B cell (primary cell): ENCODE measurements around the gene GLB1L. TPM values are rescaled to one million over a fixed set of nuclear protein-coding genes. Genes with fewer than 3 reads are reported as not detected.

Source experiments
- ATAC-seq: fragments of 200-7000 bp; cut with Tn5 transposase; one replicate; pipeline ENCODE4 v1.10.0; 2021; ENCODE audit warnings: low read depth, mild to moderate bottlenecking, moderate number of reproducible peaks, moderate library complexity
- CTCF ChIA-PET: fragments of 350-600 bp; sonication (Branson Sonifier 250); formaldehyde crosslinking; loops from one replicate; lab custom pipeline; 2021; ENCODE audit warnings: antibody characterized with exemption, inconsistent platforms; lab: Charles Lee
- POLR2A ChIA-PET: fragments of 350-600 bp; sonication (Branson Sonifier 250); formaldehyde crosslinking; loops from one replicate; lab custom pipeline; 2021; ENCODE audit warnings: antibody characterized with exemption; lab: Charles Lee
- DNase-seq: peaks from one replicate; pipeline ENCODE4 v3.0.0; 2013
- H2AFZ ChIP-seq: 2 replicates; pipeline ENCODE4 v1.6.1; 2012; ENCODE audit warnings: mild to moderate bottlenecking, low read depth, low read length; ENCODE audit not compliant: insufficient read depth, poor library complexity, severe bottlenecking
- H3K27ac ChIP-seq, 2 donors: 1 replicate in 1 of 2; 2 replicates in 1 of 2; pipeline ENCODE4 v1.5.1; 2012 to 2013; ENCODE audit warnings: low read length in 2 of 2, mild to moderate bottlenecking in 2 of 2, moderate library complexity in 1 of 2
- H3K27me3 ChIP-seq, 4 experiments: fragments of 200-600 bp in 1 of 4; sonication (generic) in 1 of 4; replicated peaks in 1 of 4; 1 replicate in 2 of 4; 2 replicates in 2 of 4; pipeline versions ENCODE4 v1.6.1 to v1.7.0; 2013 to 2016; ENCODE audit warnings: low read length in 3 of 4, mild to moderate bottlenecking in 2 of 4, mixed read lengths in 1 of 4, moderate library complexity in 1 of 4; ENCODE audit not compliant: insufficient read depth in 4 of 4, control insufficient read depth in 3 of 4; ENCODE audit errors: control extremely low read depth in 1 of 4
- H3K36me3 ChIP-seq, 2 experiments: replicated peaks in 1 of 2; 1 replicate in 1 of 2; 2 replicates in 1 of 2; pipeline versions ENCODE4 v1.6.1 to v1.7.1; 2013; ENCODE audit warnings: low read length in 1 of 2; ENCODE audit not compliant: insufficient read depth in 2 of 2, control insufficient read depth in 1 of 2; ENCODE audit errors: control extremely low read depth in 1 of 2, extremely low read depth in 1 of 2
- H3K4me1 ChIP-seq, 2 donors: fragments of 200-600 bp in 1 of 2; sonication (generic) in 1 of 2; 1 replicate in 1 of 2; 2 replicates in 1 of 2; pipeline versions ENCODE4 v1.5.1 to v1.6.1; 2013 to 2017; ENCODE audit warnings: low read length in 2 of 2; ENCODE audit not compliant: control insufficient read depth in 2 of 2, insufficient read depth in 2 of 2
- H3K4me2 ChIP-seq: replicated peaks from 2 replicates; pipeline ENCODE3; 2012; ENCODE audit warnings: mild to moderate bottlenecking, low read depth, low read length; ENCODE audit not compliant: poor library complexity, severe bottlenecking
- H3K4me3 ChIP-seq, 5 experiments: fragments of 200-600 bp in 1 of 5; sonication (generic) in 1 of 5; 1 replicate in 3 of 5; 2 replicates in 2 of 5; pipeline versions ENCODE4 v1.5.1 to v1.7.0; 2011 to 2016; ENCODE audit warnings: low read length in 4 of 5, mild to moderate bottlenecking in 4 of 5, low read depth in 2 of 5, control low read depth in 1 of 5, moderate library complexity in 1 of 5; ENCODE audit not compliant: insufficient read depth in 1 of 5; ENCODE audit errors: control extremely low read depth in 1 of 5, extremely low read depth in 1 of 5
- H3K79me2 ChIP-seq: fragments of 200-600 bp; sonication (generic); one replicate; pipeline ENCODE4 v1.6.0; 2016; ENCODE audit warnings: low read length; ENCODE audit not compliant: control insufficient read depth, insufficient read depth
- H3K9ac ChIP-seq: fragments of 200-600 bp; sonication (generic); 2 replicates; pipeline ENCODE4 v1.6.1; 2017; ENCODE audit warnings: mild to moderate bottlenecking, low read length, moderate library complexity
- H3K9me3 ChIP-seq, 3 donors: one replicate each; pipeline versions ENCODE4 v1.6.1 to v1.7.1; 2013; ENCODE audit warnings: low read length in 2 of 3; ENCODE audit not compliant: control insufficient read depth in 2 of 3, insufficient read depth in 1 of 3; ENCODE audit errors: control extremely low read depth in 1 of 3
- H4K20me1 ChIP-seq: 2 replicates; pipeline ENCODE4 v1.6.0; 2012; ENCODE audit warnings: mild to moderate bottlenecking, low read length; ENCODE audit not compliant: insufficient read depth, control insufficient read depth, poor library complexity, severe bottlenecking
- H3K27ac Mint-ChIP-seq: one replicate; pipeline ENCODE4 v1.8.0; 2021; ENCODE audit warnings: mixed read lengths
- H3K27me3 Mint-ChIP-seq: one replicate; pipeline ENCODE4 v1.8.0; 2021; ENCODE audit warnings: mixed read lengths
- H3K4me1 Mint-ChIP-seq: one replicate; pipeline ENCODE4 v1.8.0; 2021; ENCODE audit warnings: mixed read lengths
- H3K4me3 Mint-ChIP-seq: one replicate; pipeline ENCODE4 v1.8.0; 2021; ENCODE audit warnings: mixed read lengths
- H3K9me3 Mint-ChIP-seq: one replicate; pipeline ENCODE4 v1.8.0; 2022; ENCODE audit warnings: mixed read lengths; ENCODE audit not compliant: insufficient read depth
- EZH2 ChIP-seq: IDR thresholded peaks from 2 replicates; pipeline ENCODE4 v1.6.1; 2012; ENCODE audit warnings: borderline replicate concordance, low read depth, mild to moderate bottlenecking, moderate library complexity, low read length; ENCODE audit not compliant: insufficient read depth, poor library complexity, severe bottlenecking
- WGBS: methylation state at CpG from one replicate; pipeline ENCODE4 v1.1.5; 2013; ENCODE audit warnings: missing lambda C conversion rate; ENCODE audit not compliant: insufficient coverage; 5-methylcytosine and 5-hydroxymethylcytosine counted together
- intact Hi-C: fragments of 100-400 bp; cut with micrococcal nuclease; formaldehyde crosslinking; loops from one replicate; pipeline ENCODE4 v1.10.0; 2022
- polyA plus RNA-seq: library from polyadenylated mRNA; depleted of rRNA; stranded (reverse); fragments of >200 nt; gene quantifications from 2 replicates; pipeline ENCODE4 v1.2.3, GENCODE V29; 2012
- total RNA-seq, 2 donors: library from RNA; stranded (reverse); fragments of 120-200 nt in 1 of 2; gene quantifications; 1 replicate in 1 of 2; 2 replicates in 1 of 2; pipeline versions ENCODE4 v1.2.3 to v1.2.4, GENCODE V29; 2013 to 2022
- TF ChIP-seq, protein P1 (sequence below): fragments of 200-600 bp; IDR thresholded peaks from one replicate; pipeline ENCODE4 v1.8.0; 2022; ENCODE audit warnings: antibody characterized with exemption, mild to moderate bottlenecking

The GLB1L gene
- total and polyA plus RNA-seq, 2 donors (not counting 1 experiment from before 2014, with no cell fraction given) = 2.4 to 4.1 TPM

DNA sequence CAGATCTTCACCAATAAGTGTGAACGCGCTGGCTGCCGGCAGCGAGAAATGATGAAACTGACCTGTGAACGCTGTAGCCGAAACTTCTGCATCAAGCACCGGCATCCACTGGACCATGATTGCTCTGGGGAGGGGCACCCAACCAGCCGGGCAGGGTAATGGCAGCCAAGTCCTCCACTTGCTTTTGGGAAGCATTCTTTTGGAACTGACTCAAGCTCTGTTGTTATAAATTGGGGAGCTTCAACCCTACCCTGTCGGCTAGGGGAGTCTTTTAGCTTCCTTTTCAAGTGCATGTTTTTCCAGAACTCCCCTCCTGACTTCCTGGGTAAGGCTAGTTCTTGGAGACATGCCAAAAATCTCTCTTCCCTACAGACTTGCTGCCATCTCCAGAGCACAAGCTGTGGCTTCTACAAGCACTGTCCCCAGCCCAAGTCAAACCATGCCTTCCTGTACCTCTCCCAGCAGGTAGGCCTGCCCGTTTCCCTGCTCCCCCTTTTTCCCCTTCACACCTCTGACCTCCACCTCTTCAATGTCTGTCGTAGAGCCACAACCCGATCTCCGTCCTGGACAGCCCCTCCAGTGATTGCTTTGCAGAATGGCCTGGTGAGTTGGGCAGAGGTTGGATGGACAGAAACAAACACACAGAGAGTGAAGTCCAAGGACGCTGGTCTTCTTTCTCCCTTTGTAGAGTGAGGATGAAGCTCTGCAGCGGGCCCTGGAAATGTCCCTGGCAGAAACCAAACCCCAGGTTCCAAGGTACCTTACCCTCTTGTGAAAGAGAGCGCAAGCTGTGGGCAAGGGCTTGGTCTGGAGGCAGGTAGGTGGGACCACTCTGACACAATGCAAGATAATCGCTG, 37.1 kb downstream of the GLB1L start:
- POLR2A ChIA-PET = interaction anchor here (3.0 kb wide), 1 partner anchor 32 kb away, joined by 46 read pairs; the partner anchor contains the start of genes CNPPD1 and RETREG2
- Mint-ChIP-seq H3K27ac (peak overlapping the region; percentile 79), H3K27me3 (no peaks in the 10 kb centered on the region), H3K4me1 (peaks cover 28% of the 10 kb centered on the region), H3K4me3 (peak overlapping the region; percentile 69), H3K9me3 (no peaks in the 10 kb centered on the region)
- Histone ChIP-seq H4K20me1 (peaks cover 14% of the 10 kb centered on the region), H3K4me3 (no peak overlapping the region), H2AFZ (no peak overlapping the region), H3K79me2 (peaks cover 6% of the 10 kb centered on the region), H3K9me3 (no peaks in the 10 kb centered on the region), H3K9ac (no peak overlapping the region), H3K36me3 (peaks cover 7 to 24% of the 10 kb centered on the region in 2 experiments), H3K27me3 (no peaks in the 10 kb centered on the region), H3K27ac (peak overlapping the region in 1 of 2 donors; percentile 94), H3K4me2 (peak overlapping the region; percentile 80), H3K4me1 (peaks cover 16 to 23% of the 10 kb centered on the region in 2 donors)
- CTCF ChIA-PET = interaction anchor here (0.7 to 7.3 kb wide), 9 partner anchors 16 to 92 kb away, joined by 3 to 65 read pairs (median 4); partner anchors contain the start of genes CNPPD1, NHEJ1 and TUBA4A
- intact Hi-C loops = loop anchor here (1.0 to 2.0 kb wide), 2 partner anchors 21 to 37 kb away; partner anchors contain the start of genes ANKZF1, ATG9A, GLB1L and STK16
- ATAC-seq (no peak), DNase-seq (no peak)
- WGBS = 85% methylated on average over 11 of the region's 17 CpGs
- TF ChIP-seq EZH2 = no peak
- TF ChIP-seq, protein P1, sequence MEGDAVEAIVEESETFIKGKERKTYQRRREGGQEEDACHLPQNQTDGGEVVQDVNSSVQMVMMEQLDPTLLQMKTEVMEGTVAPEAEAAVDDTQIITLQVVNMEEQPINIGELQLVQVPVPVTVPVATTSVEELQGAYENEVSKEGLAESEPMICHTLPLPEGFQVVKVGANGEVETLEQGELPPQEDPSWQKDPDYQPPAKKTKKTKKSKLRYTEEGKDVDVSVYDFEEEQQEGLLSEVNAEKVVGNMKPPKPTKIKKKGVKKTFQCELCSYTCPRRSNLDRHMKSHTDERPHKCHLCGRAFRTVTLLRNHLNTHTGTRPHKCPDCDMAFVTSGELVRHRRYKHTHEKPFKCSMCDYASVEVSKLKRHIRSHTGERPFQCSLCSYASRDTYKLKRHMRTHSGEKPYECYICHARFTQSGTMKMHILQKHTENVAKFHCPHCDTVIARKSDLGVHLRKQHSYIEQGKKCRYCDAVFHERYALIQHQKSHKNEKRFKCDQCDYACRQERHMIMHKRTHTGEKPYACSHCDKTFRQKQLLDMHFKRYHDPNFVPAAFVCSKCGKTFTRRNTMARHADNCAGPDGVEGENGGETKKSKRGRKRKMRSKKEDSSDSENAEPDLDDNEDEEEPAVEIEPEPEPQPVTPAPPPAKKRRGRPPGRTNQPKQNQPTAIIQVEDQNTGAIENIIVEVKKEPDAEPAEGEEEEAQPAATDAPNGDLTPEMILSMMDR = no peak
